H9 (cell line): ENCODE data around the gene SCN8A. TPM values are rescaled to one million over a fixed set of nuclear protein-coding genes. Genes with fewer than 3 reads are reported as not detected.

Source experiments
- DNase-seq: peaks from one replicate; pipeline ENCODE4 v3.0.0-alpha.2; 2017
- H2AFZ ChIP-seq: one replicate; pipeline ENCODE4 v1.6.1; 2013; ENCODE audit warnings: mild to moderate bottlenecking, low read length, control low read depth, moderate library complexity
- H2AK5ac ChIP-seq: 2 replicates; pipeline ENCODE4 v1.6.1; 2013; ENCODE audit warnings: low read length, control low read depth, mixed read lengths; ENCODE audit not compliant: insufficient read length
- H2BK120ac ChIP-seq: one replicate; pipeline ENCODE4 v1.6.1; 2013; ENCODE audit warnings: low read depth, mild to moderate bottlenecking, low read length, control low read depth, inconsistent platforms; ENCODE audit not compliant: poor library complexity, severe bottlenecking
- H2BK12ac ChIP-seq: 2 replicates; pipeline ENCODE4 v1.6.1; 2013; ENCODE audit warnings: low read length, control low read depth, mixed read lengths, low read depth; ENCODE audit not compliant: insufficient read length
- H2BK15ac ChIP-seq: 2 replicates; pipeline ENCODE4 v1.6.1; 2013; ENCODE audit warnings: low read depth, low read length, control low read depth
- H2BK20ac ChIP-seq: one replicate; pipeline ENCODE4 v1.6.1; 2013; ENCODE audit warnings: low read depth, mild to moderate bottlenecking, low read length, control low read depth, inconsistent platforms; ENCODE audit not compliant: poor library complexity, severe bottlenecking
- H2BK5ac ChIP-seq: 2 replicates; pipeline ENCODE4 v1.6.1; 2013; ENCODE audit warnings: low read length, control low read depth, mixed read lengths; ENCODE audit not compliant: insufficient read length
- H3K14ac ChIP-seq: 2 replicates; pipeline ENCODE4 v1.6.1; 2013; ENCODE audit warnings: low read length, control low read depth; ENCODE audit not compliant: insufficient read depth
- H3K18ac ChIP-seq: 2 replicates; pipeline ENCODE4 v1.6.1; 2013; ENCODE audit warnings: low read depth, mild to moderate bottlenecking, mixed read lengths, low read length, control low read depth; ENCODE audit not compliant: insufficient read length
- H3K23ac ChIP-seq: 2 replicates; pipeline ENCODE4 v1.6.1; 2013; ENCODE audit warnings: low read length, control low read depth, mixed read lengths, low read depth; ENCODE audit not compliant: insufficient read length
- H3K23me2 ChIP-seq: 2 replicates; pipeline ENCODE4 v1.6.1; 2013; ENCODE audit warnings: low read depth, mild to moderate bottlenecking, mixed read lengths, low read length, control low read depth; ENCODE audit not compliant: insufficient read length, poor library complexity, severe bottlenecking
- H3K27ac ChIP-seq: 2 replicates; pipeline ENCODE4 v1.5.1; 2013; ENCODE audit warnings: low read length, control low read depth, mixed read lengths, low read depth; ENCODE audit not compliant: insufficient read length
- H3K27me3 ChIP-seq: 2 replicates; pipeline ENCODE4 v1.6.1; 2013; ENCODE audit warnings: low read length, control low read depth, inconsistent platforms; ENCODE audit not compliant: insufficient read depth
- H3K4ac ChIP-seq: 2 replicates; pipeline ENCODE4 v1.6.1; 2013; ENCODE audit warnings: low read depth, mild to moderate bottlenecking, control low read depth, inconsistent platforms, low read length, moderate library complexity
- H3K4me1 ChIP-seq: 2 replicates; pipeline ENCODE4 v1.6.1; 2013; ENCODE audit warnings: low read length, control low read depth, inconsistent platforms; ENCODE audit not compliant: insufficient read depth
- H3K4me2 ChIP-seq: 2 replicates; pipeline ENCODE4 v1.6.1; 2013; ENCODE audit warnings: low read length, control low read depth, mixed read lengths; ENCODE audit not compliant: insufficient read length, insufficient read depth
- H3K56ac ChIP-seq: 2 replicates; pipeline ENCODE4 v1.6.1; 2013; ENCODE audit warnings: low read depth, mild to moderate bottlenecking, mixed read lengths, low read length, control low read depth; ENCODE audit not compliant: insufficient read length
- H3K79me1 ChIP-seq: 2 replicates; pipeline ENCODE4 v1.6.1; 2013; ENCODE audit warnings: low read depth, mild to moderate bottlenecking, moderate library complexity, low read length, control low read depth, inconsistent platforms; ENCODE audit not compliant: insufficient read depth, poor library complexity, severe bottlenecking
- H3K79me2 ChIP-seq: 2 replicates; pipeline ENCODE4 v1.6.1; 2013; ENCODE audit warnings: low read length, control low read depth, inconsistent platforms; ENCODE audit not compliant: insufficient read depth
- H3K9ac ChIP-seq: 2 replicates; pipeline ENCODE4 v1.6.1; 2013; ENCODE audit warnings: low read length, control low read depth, mixed read lengths; ENCODE audit not compliant: insufficient read length; ENCODE audit errors: extremely low read depth
- H3K9me3 ChIP-seq: one replicate; pipeline ENCODE4 v1.6.1; 2013; ENCODE audit warnings: low read depth, low read length, inconsistent platforms; ENCODE audit not compliant: control insufficient read depth
- H3T11ph ChIP-seq: one replicate; pipeline ENCODE4 v1.6.1; 2013; ENCODE audit warnings: mild to moderate bottlenecking, low read length, control low read depth, inconsistent platforms
- H4K20me1 ChIP-seq: one replicate; pipeline ENCODE4 v1.6.1; 2013; ENCODE audit not compliant: control insufficient read depth, insufficient read length, insufficient read depth
- H4K5ac ChIP-seq: 2 replicates; pipeline ENCODE4 v1.6.1; 2013; ENCODE audit warnings: low read depth, mild to moderate bottlenecking, mixed read lengths, low read length, control low read depth; ENCODE audit not compliant: insufficient read length
- H4K8ac ChIP-seq: replicated peaks from 2 replicates; pipeline ENCODE4 v1.6.1; 2013; ENCODE audit warnings: low read length, control low read depth, mixed read lengths, low read depth; ENCODE audit not compliant: insufficient read length
- H4K91ac ChIP-seq: 2 replicates; pipeline ENCODE4 v1.6.1; 2013; ENCODE audit warnings: low read depth, mild to moderate bottlenecking, moderate library complexity, mixed read lengths, low read length, control low read depth; ENCODE audit not compliant: insufficient read length
- H3K27ac Mint-ChIP-seq, 3 experiments: 2 replicates in 2 of 3; 3 replicates in 1 of 3; pipeline ENCODE4 v1.8.0; 2020 to 2021; ENCODE audit warnings: mixed read lengths in 3 of 3, mild to moderate bottlenecking in 1 of 3, moderate library complexity in 1 of 3
- H3K27me3 Mint-ChIP-seq: 2 replicates; pipeline ENCODE4 v1.8.0; 2021; ENCODE audit warnings: low read depth, mild to moderate bottlenecking, moderate library complexity, mixed read lengths
- H3K36me3 Mint-ChIP-seq, 3 experiments: 2 replicates in 2 of 3; 3 replicates in 1 of 3; pipeline ENCODE4 v1.8.0; 2020 to 2021; ENCODE audit warnings: low read depth in 3 of 3, mixed read lengths in 3 of 3; ENCODE audit not compliant: insufficient read depth in 1 of 3
- H3K4me1 Mint-ChIP-seq, 2 experiments: 2 replicates each; pipeline ENCODE4 v1.8.0; 2020; ENCODE audit warnings: mixed read lengths in 2 of 2
- H3K4me3 Mint-ChIP-seq, 2 experiments: 2 replicates in 1 of 2; 3 replicates in 1 of 2; pipeline ENCODE4 v1.8.0; 2020 to 2021; ENCODE audit warnings: mild to moderate bottlenecking in 2 of 2, mixed read lengths in 2 of 2, moderate library complexity in 1 of 2
- H3K9me3 Mint-ChIP-seq, 2 experiments: 2 replicates in 1 of 2; 3 replicates in 1 of 2; pipeline ENCODE4 v1.8.0; 2020; ENCODE audit warnings: mild to moderate bottlenecking in 2 of 2, mixed read lengths in 2 of 2, moderate library complexity in 1 of 2
- CTCF ChIP-seq: fragments of 200-600 bp; sonication (generic); conservative IDR thresholded peaks from 3 replicates; pipeline ENCODE4 v1.8.0; 2021; ENCODE audit warnings: antibody characterized with exemption, mild to moderate bottlenecking
- total RNA-seq: library from RNA; stranded (reverse); gene quantifications from 2 replicates; pipeline ENCODE4 v1.2.1, GENCODE V29; 2021

Gene SCN8A
- total RNA-seq, 1 experiment from 2014 or later: 15.2 TPM

- H3K9ac ChIP-seq: no peak overlapping the region
- no peaks in the 10 kb centered on the region for H3K27me3 ChIP-seq
- H3K18ac ChIP-seq: no peak overlapping the region
- H3K79me1 ChIP-seq: no peaks in the 10 kb centered on the region
- no peak overlapping the region for H4K91ac ChIP-seq
- H3K4me3 Mint-ChIP-seq: no peak overlapping the region
- no peaks in the 10 kb centered on the region for H4K20me1 ChIP-seq
- H3K79me2 ChIP-seq: no peaks in the 10 kb centered on the region
- no peak overlapping the region for H2BK20ac ChIP-seq
- no peak overlapping the region for H3K14ac ChIP-seq
- H2BK5ac ChIP-seq: no peak overlapping the region
- H3K27ac ChIP-seq: no peak overlapping the region
- no peak overlapping the region for H4K8ac ChIP-seq
- H3K9me3 Mint-ChIP-seq: no peaks in the 10 kb centered on the region; a peak in 1 of 5 replicates
- no peak overlapping the region for H3K27ac Mint-ChIP-seq
- H3K4me1 Mint-ChIP-seq: peaks cover 43 to 48% of the 10 kb centered on the region in 2 experiments
- no peak overlapping the region for H2BK12ac ChIP-seq
- no peaks in the 10 kb centered on the region for H3K36me3 Mint-ChIP-seq
- no peak overlapping the region for H3K56ac ChIP-seq
- no peak overlapping the region for H3T11ph ChIP-seq
- H3K23me2 ChIP-seq: no peaks in the 10 kb centered on the region
- no peak overlapping the region for H3K4ac ChIP-seq
- H3K9me3 ChIP-seq: no peaks in the 10 kb centered on the region
- no peak overlapping the region for H2AK5ac ChIP-seq
- H3K27me3 Mint-ChIP-seq: peaks cover 1% of the 10 kb centered on the region; the same call in 1 of the 2 replicates
- DNase-seq: no peak
- H2BK15ac ChIP-seq: no peak overlapping the region
- no peak for TF ChIP-seq CTCF
- H3K23ac ChIP-seq: no peak overlapping the region
- H2AFZ ChIP-seq: no peak overlapping the region
- no peak overlapping the region for H2BK120ac ChIP-seq
- H4K5ac ChIP-seq: no peak overlapping the region
- peaks cover 2% of the 10 kb centered on the region; the same call in 1 of the 2 replicates for H3K4me1 ChIP-seq
- H3K4me2 ChIP-seq: no peak overlapping the region
These were observed 44.9 kb upstream of the SCN8A start for GRCh38 chr12:51546097-51546496.
